WTC11 (cell line): ENCODE data around the gene TCTN3. TPM values are rescaled to one million over a fixed set of nuclear protein-coding genes. Genes with fewer than 3 reads are reported as not detected.

Experiments used
- ATAC-seq: fragments of 200-7000 bp; cut with Tn5 transposase; 2 replicates; pipeline ENCODE4 v1.10.0; 2021; ENCODE audit warnings: mild to moderate bottlenecking, moderate library complexity
- CTCF ChIA-PET: fragments of 300-600 bp; sonication (Branson Sonifier 250); formaldehyde crosslinking; loops from one replicate; lab custom pipeline; 2021; ENCODE audit warnings: antibody characterized with exemption; lab: Charles Lee
- POLR2A ChIA-PET: fragments of 350-600 bp; sonication (Branson Sonifier 250); formaldehyde crosslinking; loops from one replicate; lab custom pipeline; 2021; ENCODE audit warnings: antibody characterized with exemption; lab: Charles Lee
- DNase-seq: peaks from one replicate; pipeline ENCODE4 v3.0.0; 2021; ENCODE audit warnings: low spot score
- H3K27ac Mint-ChIP-seq: 2 replicates; pipeline ENCODE4 v1.8.0; 2021; ENCODE audit warnings: mixed read lengths
- H3K27me3 Mint-ChIP-seq: 2 replicates; pipeline ENCODE4 v1.8.0; 2021; ENCODE audit warnings: low read depth, mild to moderate bottlenecking, moderate library complexity, mixed read lengths
- H3K36me3 Mint-ChIP-seq: 2 replicates; pipeline ENCODE4 v1.8.0; 2021; ENCODE audit warnings: mixed read lengths
- H3K4me1 Mint-ChIP-seq: 2 replicates; pipeline ENCODE4 v1.8.0; 2022; ENCODE audit warnings: mixed read lengths
- H3K4me3 Mint-ChIP-seq: 2 replicates; pipeline ENCODE4 v1.8.0; 2021; ENCODE audit warnings: mild to moderate bottlenecking, moderate library complexity, mixed read lengths
- H3K9me3 Mint-ChIP-seq: 2 replicates; pipeline ENCODE4 v1.8.0; 2021; ENCODE audit warnings: mixed read lengths
- CTCF ChIP-seq: fragments of 200-600 bp; IDR thresholded peaks from 2 replicates; pipeline ENCODE4 v1.8.0; 2022; ENCODE audit warnings: antibody characterized with exemption
- GTF2I ChIP-seq: fragments of 250-450 bp; sonication (Bioruptor Pico); conservative IDR thresholded peaks from 2 replicates; pipeline ENCODE4 v1.4.0; 2021; ENCODE audit warnings: mild to moderate bottlenecking
- HMGXB4 ChIP-seq: sonication (generic); formaldehyde crosslinking; IDR thresholded peaks from 2 replicates; pipeline ENCODE4 v1.8.1; 2023; ENCODE audit warnings: mild to moderate bottlenecking, moderate library complexity, missing genetic modification reagents
- IRF2 ChIP-seq: sonication (generic); formaldehyde crosslinking; IDR thresholded peaks from 2 replicates; pipeline ENCODE4 v1.8.0; 2022; ENCODE audit warnings: low read depth, missing genetic modification reagents, borderline replicate concordance
- MAX ChIP-seq: sonication (generic); formaldehyde crosslinking; IDR thresholded peaks from 2 replicates; pipeline ENCODE4 v1.8.0; 2022; ENCODE audit warnings: mild to moderate bottlenecking, missing genetic modification reagents
- MXD4 ChIP-seq: fragments of 250-450 bp; sonication (Bioruptor Pico); IDR thresholded peaks from 2 replicates; pipeline ENCODE4 v1.8.0; 2021; ENCODE audit warnings: mild to moderate bottlenecking, moderate library complexity, borderline replicate concordance
- SMAD3 ChIP-seq: sonication (generic); formaldehyde crosslinking; IDR thresholded peaks from 2 replicates; pipeline ENCODE4 v1.8.0; 2022; ENCODE audit warnings: missing genetic modification reagents, mild to moderate bottlenecking, borderline replicate concordance
- SMAD4 ChIP-seq: sonication (generic); formaldehyde crosslinking; IDR thresholded peaks from 2 replicates; pipeline ENCODE4 v1.8.0; 2022; ENCODE audit warnings: mild to moderate bottlenecking, missing genetic modification reagents
- ZBTB43 ChIP-seq: sonication (generic); formaldehyde crosslinking; IDR thresholded peaks from 2 replicates; pipeline ENCODE4 v1.8.1; 2023; ENCODE audit warnings: mild to moderate bottlenecking, missing genetic modification reagents
- ZNF317 ChIP-seq: sonication (generic); formaldehyde crosslinking; IDR thresholded peaks from 2 replicates; pipeline ENCODE4 v1.8.1; 2023; ENCODE audit warnings: low read depth, mild to moderate bottlenecking, moderate library complexity, missing genetic modification reagents, borderline replicate concordance
- ZNF416 ChIP-seq: fragments of 250-450 bp; sonication (Bioruptor Pico); IDR thresholded peaks from 2 replicates; pipeline ENCODE4 v1.9.0; 2021; ENCODE audit warnings: mild to moderate bottlenecking, inconsistent platforms
- ZNF532 ChIP-seq: fragments of 250-450 bp; sonication (Bioruptor Pico); IDR thresholded peaks from 2 replicates; pipeline ENCODE4 v1.9.0; 2021; ENCODE audit warnings: mild to moderate bottlenecking, borderline replicate concordance
- total RNA-seq: library from RNA; stranded (reverse); gene quantifications from 3 replicates; pipeline ENCODE4 v1.2.3, GENCODE V29; 2021
- TF ChIP-seq, protein P1 (sequence below): sonication (generic); formaldehyde crosslinking; IDR thresholded peaks from 2 replicates; pipeline ENCODE4 v1.8.0; 2023; ENCODE audit warnings: missing genetic modification reagents, mild to moderate bottlenecking, borderline replicate concordance
- TF ChIP-seq, protein P2 (sequence below): fragments of 250-450 bp; sonication (Bioruptor Pico); IDR thresholded peaks from 2 replicates; pipeline ENCODE4 v1.9.0; 2021; ENCODE audit warnings: moderate library complexity, mild to moderate bottlenecking, inconsistent platforms, borderline replicate concordance
- TF ChIP-seq, protein P3 (sequence below): sonication (generic); formaldehyde crosslinking; IDR thresholded peaks from 2 replicates; pipeline ENCODE4 v1.8.1; 2023; ENCODE audit warnings: mild to moderate bottlenecking, missing genetic modification reagents, moderate library complexity
- TF ChIP-seq, protein P4 (sequence below): sonication (generic); formaldehyde crosslinking; IDR thresholded peaks from 2 replicates; pipeline ENCODE4 v1.8.0; 2023; ENCODE audit warnings: mild to moderate bottlenecking, missing genetic modification reagents

The TCTN3 gene
- total RNA-seq, 1 experiment from 2014 or later, result 26.4 TPM

- TF ChIP-seq, protein P1, sequence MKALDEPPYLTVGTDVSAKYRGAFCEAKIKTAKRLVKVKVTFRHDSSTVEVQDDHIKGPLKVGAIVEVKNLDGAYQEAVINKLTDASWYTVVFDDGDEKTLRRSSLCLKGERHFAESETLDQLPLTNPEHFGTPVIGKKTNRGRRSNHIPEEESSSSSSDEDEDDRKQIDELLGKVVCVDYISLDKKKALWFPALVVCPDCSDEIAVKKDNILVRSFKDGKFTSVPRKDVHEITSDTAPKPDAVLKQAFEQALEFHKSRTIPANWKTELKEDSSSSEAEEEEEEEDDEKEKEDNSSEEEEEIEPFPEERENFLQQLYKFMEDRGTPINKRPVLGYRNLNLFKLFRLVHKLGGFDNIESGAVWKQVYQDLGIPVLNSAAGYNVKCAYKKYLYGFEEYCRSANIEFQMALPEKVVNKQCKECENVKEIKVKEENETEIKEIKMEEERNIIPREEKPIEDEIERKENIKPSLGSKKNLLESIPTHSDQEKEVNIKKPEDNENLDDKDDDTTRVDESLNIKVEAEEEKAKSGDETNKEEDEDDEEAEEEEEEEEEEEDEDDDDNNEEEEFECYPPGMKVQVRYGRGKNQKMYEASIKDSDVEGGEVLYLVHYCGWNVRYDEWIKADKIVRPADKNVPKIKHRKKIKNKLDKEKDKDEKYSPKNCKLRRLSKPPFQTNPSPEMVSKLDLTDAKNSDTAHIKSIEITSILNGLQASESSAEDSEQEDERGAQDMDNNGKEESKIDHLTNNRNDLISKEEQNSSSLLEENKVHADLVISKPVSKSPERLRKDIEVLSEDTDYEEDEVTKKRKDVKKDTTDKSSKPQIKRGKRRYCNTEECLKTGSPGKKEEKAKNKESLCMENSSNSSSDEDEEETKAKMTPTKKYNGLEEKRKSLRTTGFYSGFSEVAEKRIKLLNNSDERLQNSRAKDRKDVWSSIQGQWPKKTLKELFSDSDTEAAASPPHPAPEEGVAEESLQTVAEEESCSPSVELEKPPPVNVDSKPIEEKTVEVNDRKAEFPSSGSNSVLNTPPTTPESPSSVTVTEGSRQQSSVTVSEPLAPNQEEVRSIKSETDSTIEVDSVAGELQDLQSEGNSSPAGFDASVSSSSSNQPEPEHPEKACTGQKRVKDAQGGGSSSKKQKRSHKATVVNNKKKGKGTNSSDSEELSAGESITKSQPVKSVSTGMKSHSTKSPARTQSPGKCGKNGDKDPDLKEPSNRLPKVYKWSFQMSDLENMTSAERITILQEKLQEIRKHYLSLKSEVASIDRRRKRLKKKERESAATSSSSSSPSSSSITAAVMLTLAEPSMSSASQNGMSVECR, result no peak
- TF ChIP-seq MAX (CRISPR knock-in tag), result no peak
- no peak for TF ChIP-seq GTF2I (CRISPR knock-in tag)
- TF ChIP-seq, all 79 proteins: peak for 0
Measured at GRCh38 chr10:95741807-95742467, 48.2 kb upstream of the TCTN3 start (continued).

DNA sequence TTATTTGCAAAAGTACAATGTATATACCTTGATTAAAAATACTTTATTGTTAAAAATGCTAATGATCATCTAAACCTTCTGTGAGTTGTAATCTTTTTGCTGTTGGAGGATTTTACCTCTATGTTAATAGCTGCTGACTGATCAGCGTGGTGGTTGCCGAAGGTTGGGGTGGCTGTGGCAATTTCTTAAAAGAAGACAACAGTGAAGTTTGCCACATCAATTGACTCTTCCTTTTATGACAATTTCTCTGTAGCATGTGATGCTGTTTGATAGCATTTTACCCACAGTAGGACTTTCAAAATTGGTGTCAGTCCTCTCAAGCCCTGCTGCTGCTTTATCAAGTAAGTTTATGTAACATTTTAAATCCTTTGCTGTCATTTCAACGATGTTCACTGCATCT, 45.3 kb upstream of the TCTN3 start:
- Mint-ChIP-seq H3K36me3 (peaks cover 3% of the 10 kb centered on the region), H3K4me1 (peaks cover 21% of the 10 kb centered on the region), H3K27me3 (no peaks in the 10 kb centered on the region), H3K4me3 (no peak overlapping the region), H3K9me3 (peaks cover 10% of the 10 kb centered on the region), H3K27ac (no peak overlapping the region)
- no peak for ATAC-seq
- ChIA-PET CTCF (interaction anchor here (1.8 kb wide), 1 partner anchor 45 kb away, joined by 4 read pairs; the partner anchor contains the start of gene TCTN3), POLR2A (no interaction called here)
- DNase-seq, result no peak
- no peak for TF ChIP-seq SMAD3
- TF ChIP-seq CTCF, result no peak
- TF ChIP-seq, protein P2, sequence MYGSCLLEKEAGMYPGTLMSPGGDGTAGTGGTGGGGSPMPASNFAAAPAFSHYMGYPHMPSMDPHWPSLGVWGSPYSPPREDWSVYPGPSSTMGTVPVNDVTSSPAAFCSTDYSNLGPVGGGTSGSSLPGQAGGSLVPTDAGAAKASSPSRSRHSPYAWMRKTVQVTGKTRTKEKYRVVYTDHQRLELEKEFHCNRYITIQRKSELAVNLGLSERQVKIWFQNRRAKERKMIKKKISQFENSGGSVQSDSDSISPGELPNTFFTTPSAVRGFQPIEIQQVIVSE (CRISPR knock-in tag), result no peak
- TF ChIP-seq ZNF532 (CRISPR knock-in tag), result no peak
- TF ChIP-seq, protein P3, sequence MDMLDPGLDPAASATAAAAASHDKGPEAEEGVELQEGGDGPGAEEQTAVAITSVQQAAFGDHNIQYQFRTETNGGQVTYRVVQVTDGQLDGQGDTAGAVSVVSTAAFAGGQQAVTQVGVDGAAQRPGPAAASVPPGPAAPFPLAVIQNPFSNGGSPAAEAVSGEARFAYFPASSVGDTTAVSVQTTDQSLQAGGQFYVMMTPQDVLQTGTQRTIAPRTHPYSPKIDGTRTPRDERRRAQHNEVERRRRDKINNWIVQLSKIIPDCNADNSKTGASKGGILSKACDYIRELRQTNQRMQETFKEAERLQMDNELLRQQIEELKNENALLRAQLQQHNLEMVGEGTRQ, result no peak
- no peak for TF ChIP-seq SMAD4 (CRISPR knock-in tag)
- TF ChIP-seq ZNF317 (CRISPR knock-in tag), result no peak
- no peak for TF ChIP-seq MXD4 (CRISPR knock-in tag)
- TF ChIP-seq ZBTB43 (CRISPR knock-in tag), result no peak
- TF ChIP-seq HMGXB4 (CRISPR knock-in tag), result no peak
- TF ChIP-seq ZNF416 (CRISPR knock-in tag), result no peak
- TF ChIP-seq, protein P4, sequence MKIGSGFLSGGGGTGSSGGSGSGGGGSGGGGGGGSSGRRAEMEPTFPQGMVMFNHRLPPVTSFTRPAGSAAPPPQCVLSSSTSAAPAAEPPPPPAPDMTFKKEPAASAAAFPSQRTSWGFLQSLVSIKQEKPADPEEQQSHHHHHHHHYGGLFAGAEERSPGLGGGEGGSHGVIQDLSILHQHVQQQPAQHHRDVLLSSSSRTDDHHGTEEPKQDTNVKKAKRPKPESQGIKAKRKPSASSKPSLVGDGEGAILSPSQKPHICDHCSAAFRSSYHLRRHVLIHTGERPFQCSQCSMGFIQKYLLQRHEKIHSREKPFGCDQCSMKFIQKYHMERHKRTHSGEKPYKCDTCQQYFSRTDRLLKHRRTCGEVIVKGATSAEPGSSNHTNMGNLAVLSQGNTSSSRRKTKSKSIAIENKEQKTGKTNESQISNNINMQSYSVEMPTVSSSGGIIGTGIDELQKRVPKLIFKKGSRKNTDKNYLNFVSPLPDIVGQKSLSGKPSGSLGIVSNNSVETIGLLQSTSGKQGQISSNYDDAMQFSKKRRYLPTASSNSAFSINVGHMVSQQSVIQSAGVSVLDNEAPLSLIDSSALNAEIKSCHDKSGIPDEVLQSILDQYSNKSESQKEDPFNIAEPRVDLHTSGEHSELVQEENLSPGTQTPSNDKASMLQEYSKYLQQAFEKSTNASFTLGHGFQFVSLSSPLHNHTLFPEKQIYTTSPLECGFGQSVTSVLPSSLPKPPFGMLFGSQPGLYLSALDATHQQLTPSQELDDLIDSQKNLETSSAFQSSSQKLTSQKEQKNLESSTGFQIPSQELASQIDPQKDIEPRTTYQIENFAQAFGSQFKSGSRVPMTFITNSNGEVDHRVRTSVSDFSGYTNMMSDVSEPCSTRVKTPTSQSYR (CRISPR knock-in tag), result no peak
- TF ChIP-seq IRF2 (CRISPR knock-in tag), result no peak
